GM21360 (cell line): ENCODE data around the gene ADORA3.

Experiments
- ATAC-seq: cut with Tn5 transposase; IDR thresholded peaks from one replicate; pipeline ENCODE4 v1.9.1; 2021; ENCODE audit warnings: mild to moderate bottlenecking, moderate library complexity; ENCODE audit not compliant: unreplicated experiment

The ADORA3 gene

GRCh38 chr1:111509997-111510375, 6.6 kb upstream of the ADORA3 start:
- ATAC-seq: no peak

DNA sequence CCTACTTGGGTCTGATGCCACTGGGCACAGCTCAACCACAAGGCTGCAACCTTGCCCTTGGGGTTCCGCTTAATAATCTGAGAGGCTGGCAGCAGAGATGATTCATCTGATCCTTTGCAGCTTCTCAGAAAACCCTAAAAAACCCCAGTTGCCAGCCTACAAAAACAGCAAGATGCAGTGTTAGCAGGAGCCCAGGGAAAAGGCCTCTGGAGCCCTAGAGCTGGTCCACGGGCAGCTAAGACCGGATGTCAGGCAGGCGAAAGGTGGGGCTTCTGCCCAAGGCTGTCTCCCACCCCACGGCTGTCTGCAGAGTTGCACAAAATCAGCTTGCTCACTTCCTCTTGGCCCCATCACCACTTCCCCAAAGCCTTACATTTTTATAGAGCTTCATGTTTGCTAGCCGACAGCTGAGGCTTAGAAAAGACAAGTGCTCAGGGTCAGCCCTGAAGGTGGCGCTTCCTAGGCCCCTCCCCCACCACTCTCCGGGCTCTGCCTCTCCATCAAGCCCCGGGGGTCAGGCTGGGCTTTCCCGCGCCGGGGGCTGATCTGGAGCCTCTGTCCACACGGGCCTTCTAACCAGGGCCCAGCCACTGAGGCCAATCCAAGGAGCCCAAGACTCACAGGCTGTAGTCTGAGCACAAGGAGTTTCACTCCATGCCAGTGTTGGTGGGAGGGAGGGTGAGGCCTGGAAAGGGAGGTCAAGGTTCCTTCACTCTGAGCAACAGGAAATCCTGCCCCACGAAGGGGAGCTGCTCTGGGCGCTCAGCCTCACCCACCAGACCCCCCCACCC, 4.2 kb upstream of the ADORA3 start:
- ATAC-seq: peak; percentile 38

DNA sequence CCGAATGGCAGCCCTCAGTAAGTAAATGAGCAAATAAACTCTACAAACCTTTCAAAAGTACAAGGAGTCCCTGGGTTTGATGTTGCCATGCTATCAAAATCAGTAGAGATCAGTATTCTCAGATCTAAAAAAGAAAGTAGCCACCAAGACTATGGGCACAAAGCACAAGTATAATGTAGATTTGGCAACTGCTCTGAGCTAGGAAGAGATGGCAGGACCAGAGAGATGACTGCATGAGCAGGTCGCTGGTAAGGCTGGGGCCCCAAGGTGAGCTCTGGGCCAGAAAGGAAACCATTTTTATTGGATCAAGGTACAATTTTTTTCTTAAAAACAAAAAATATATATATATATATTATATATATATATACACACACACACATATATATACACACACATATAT, 3.1 kb upstream of the ADORA3 start:
- ATAC-seq: no peak

DNA sequence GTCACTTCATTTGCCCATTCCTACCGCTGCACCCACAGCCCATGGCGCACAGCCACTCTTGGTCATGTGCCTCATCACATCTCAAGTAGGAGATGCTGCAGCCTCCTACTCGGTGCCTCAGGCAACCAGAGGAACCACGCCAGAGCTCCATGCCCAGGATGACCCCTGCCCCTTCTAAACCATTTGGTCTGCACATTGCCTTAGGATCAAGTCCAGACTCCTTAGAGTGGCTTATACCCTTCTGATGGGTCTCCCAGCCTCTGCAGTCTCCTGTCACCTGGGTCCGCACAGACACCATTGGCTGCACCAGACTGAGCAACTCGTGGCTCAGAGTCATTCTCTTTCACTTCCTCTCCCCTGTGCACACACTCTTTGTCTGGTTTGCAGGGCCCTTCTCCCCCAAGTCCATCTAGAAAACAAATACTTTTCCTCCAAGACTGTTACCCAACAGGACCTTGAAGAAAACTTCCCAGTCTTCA, 2.2 kb upstream of the ADORA3 start:
- peak; percentile 47 for ATAC-seq

DNA sequence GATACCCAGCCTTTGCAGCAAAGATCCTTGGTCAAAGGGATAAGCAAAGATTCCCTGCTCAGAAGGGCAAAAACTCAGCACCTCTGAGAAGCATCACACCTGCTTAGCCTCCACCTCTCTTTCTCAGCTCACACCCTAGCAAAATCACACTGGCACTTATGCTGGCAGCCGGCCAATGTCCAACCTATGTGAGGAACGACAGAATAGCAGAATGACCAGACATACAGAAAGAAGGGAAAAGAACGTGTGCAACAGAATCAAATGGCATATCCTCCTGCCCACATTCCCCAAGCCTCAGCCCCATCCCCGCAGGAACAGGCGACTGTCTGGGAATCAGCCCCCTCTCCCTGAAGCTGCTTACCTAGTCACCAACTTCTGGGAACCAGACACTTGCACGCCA, 664 bp upstream of the ADORA3 start:
- no peak for ATAC-seq

GRCh38 chr1:111501645-111502044, 1.8 kb downstream of the ADORA3 start:
- ATAC-seq: no peak

GRCh38 chr1:111499026-111499785, 4.2 kb downstream of the ADORA3 start:
- no peak for ATAC-seq

DNA sequence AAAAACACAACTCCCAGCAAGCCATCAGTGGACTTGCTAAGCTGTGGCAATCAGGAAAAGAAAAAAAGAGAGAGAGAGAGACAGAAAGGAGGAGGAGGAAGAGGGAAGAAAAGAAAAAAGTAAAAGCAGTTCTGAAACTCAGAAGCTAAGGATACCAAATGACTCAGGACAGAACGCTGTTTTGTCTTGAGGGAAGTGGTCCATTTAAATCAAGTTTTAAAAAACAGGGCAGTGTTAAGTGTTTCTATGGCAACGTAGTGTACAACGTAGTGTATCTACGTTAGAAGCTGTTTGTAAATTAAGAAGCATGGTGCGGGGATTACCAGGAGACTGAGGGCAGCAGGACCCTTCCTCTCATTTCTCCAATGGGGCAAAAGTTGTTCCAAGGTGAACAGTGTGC, 5.8 kb downstream of the ADORA3 start:
- no peak for ATAC-seq

- ATAC-seq: no peak
These were observed 7.0 kb downstream of the ADORA3 start for GRCh38 chr1:111496398-111496797.

GRCh38 chr1:111491070-111491469, 12.4 kb downstream of the ADORA3 start:
- no peak for ATAC-seq

- ATAC-seq: no peak
These were observed 13.2 kb downstream of the ADORA3 start for GRCh38 chr1:111490220-111490619.

GRCh38 chr1:111489604-111490003, 13.8 kb downstream of the ADORA3 start:
- no peak for ATAC-seq

DNA sequence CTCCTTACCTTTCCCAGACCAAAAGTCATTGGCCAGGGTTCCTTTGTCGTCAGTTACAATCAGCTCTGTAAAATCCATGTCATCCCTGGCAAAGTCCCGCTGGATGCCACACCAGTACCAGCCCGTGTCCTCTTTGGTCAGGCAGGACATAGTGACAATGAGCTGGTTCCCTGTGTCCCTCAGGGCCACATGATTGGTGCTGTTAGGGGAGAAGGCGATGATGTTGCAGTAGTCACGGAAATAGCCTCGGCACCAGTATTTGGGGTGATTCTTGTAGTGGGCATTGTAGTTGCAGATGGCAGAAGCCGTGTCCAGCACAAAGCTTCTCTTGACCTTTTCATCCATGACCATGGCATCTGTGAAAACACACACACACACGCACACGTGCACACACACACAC, 14.8 kb downstream of the ADORA3 start:
- no peak for ATAC-seq

GRCh38 chr1:111487133-111487532, 16.3 kb downstream of the ADORA3 start:
- ATAC-seq: no peak

DNA sequence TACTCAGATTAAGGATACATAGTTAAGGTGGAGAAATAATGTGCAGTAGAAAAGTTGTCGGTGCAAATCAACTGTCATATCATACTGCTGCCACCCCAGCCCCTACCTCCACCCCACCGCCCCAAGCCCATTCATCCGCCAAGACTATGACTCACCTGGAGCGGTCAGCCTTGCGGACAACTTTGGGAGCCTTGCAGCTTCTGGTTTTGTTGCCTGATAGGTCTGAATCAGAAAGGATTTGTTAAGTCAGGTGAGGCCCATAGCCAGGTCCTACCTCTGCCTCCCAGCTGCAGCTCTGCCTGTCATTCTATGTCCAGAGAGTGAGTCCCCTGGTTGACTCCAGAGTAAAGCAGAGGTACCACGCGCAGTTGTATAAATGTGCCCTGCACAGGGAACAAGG, 17.0 kb downstream of the ADORA3 start:
- no peak for ATAC-seq

DNA sequence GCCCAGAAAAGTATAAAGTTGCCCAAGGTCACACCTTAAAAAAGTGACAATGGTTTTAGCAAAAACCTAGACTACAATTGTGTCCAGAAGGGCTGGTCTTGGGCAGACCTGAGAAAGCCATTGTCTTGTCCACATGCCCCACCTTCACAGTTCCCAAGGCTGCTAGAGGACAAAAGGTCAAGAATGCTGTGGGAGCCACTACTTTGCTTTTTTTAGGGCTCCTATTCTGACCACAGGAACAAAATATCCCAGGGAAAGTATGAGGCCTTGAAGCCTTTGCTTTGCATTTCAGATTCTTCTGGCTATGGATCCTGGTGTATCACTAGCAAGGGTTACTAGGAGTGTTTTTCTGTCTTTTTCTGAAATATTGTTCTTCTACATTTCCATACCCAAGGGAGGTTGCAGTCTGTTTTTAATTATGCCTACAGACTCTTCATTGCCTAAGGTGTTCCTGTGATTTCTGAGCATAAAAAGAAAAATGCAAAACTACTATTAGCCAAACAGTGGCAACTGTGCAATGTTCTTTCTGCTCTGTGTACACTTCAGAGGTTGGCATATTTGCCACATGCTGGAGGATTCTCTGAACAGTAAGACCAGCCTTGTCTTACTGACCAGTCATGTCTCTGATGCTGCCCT, 18.9 kb downstream of the ADORA3 start:
- ATAC-seq: no peak

- no peak for ATAC-seq
These were observed 19.6 kb downstream of the ADORA3 start for GRCh38 chr1:111483876-111484275.

DNA sequence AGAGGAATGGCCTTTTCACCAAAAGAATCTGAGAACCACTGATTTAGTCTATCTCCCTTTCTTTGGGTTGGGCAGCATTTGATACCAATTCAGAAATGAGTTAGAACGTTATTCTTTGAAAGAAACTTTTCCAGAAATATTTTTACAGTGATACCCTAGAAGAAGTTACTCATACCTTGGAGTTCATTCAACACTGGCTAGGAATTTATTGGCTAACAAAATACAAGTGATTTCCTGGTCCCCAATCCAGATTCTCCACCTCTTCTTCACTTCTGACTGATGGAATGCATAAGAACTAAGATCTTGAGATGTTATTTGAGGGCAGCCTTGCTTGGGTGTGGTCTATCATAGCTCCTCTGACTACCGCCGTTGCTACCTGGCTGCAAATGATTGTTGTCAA, 20.3 kb downstream of the ADORA3 start:
- no peak for ATAC-seq

GRCh38 chr1:111481387-111482221, 21.8 kb downstream of the ADORA3 start:
- no peak for ATAC-seq

- ATAC-seq: no peak
These were observed 22.8 kb downstream of the ADORA3 start for GRCh38 chr1:111480674-111481073.

GRCh38 chr1:111476761-111477309, 26.6 kb downstream of the ADORA3 start:
- peak; percentile 56 for ATAC-seq
